Activated T-cell treated with anti-CD3 and anti-CD28 coated beads, Interleukin-2, amount 50 U/mL, for 48 hours (primary cell): ENCODE results near the gene LIN37.

ENCODE experiments used
- DNase-seq, 2 experiments: peaks; one replicate each; pipeline ENCODE4 v3.0.0-alpha.2; 2020

Gene LIN37

GRCh38 chr19:35736913-35737886 is 11.2 kb upstream of the LIN37 start:
- DNase-seq: peak in 1 of 2 experiments; percentile 51

- DNase-seq: no peak
These were observed 10.1 kb upstream of the LIN37 start for GRCh38 chr19:35738021-35738886.

- no peak for DNase-seq
These were observed 9.5 kb upstream of the LIN37 start for GRCh38 chr19:35738887-35739229.

GRCh38 chr19:35739275-35740107 is 8.9 kb upstream of the LIN37 start:
- no peak for DNase-seq

GRCh38 chr19:35740108-35740422 is 8.3 kb upstream of the LIN37 start:
- DNase-seq: no peak

GRCh38 chr19:35740423-35741202 is 7.8 kb upstream of the LIN37 start:
- peak; percentile 97 for DNase-seq

GRCh38 chr19:35741203-35741515 is 7.2 kb upstream of the LIN37 start:
- no peak for DNase-seq

GRCh38 chr19:35742121-35742724 is 6.2 kb upstream of the LIN37 start, which contains the start of gene IGFLR1:
Gene IGFLR1 (minus strand): TSS chr19:35742452. CDS start chr19:35741180, 1,272 bp downstream.
- peak; percentile 83 to 84 for DNase-seq

GRCh38 chr19:35743640-35744429 is 4.5 kb upstream of the LIN37 start:
- DNase-seq: no peak

GRCh38 chr19:35744430-35745327 is 3.7 kb upstream of the LIN37 start:
- peak; percentile 95 to 96 for DNase-seq

GRCh38 chr19:35745328-35746086 is 2.9 kb upstream of the LIN37 start, which contains the start of the genes PSENEN and U2AF1L4:
Gene PSENEN (plus strand): TSS chr19:35745651. CDS start chr19:35745931, 280 bp downstream.
Gene U2AF1L4 (minus strand): TSS chr19:35745418. CDS start chr19:35745391, 27 bp downstream.
- DNase-seq: peak; percentile 94 to 96

- DNase-seq: no peak
These were observed 2.3 kb upstream of the LIN37 start for GRCh38 chr19:35746087-35746462.

GRCh38 chr19:35746531-35746930 is 1.8 kb upstream of the LIN37 start:
- no peak for DNase-seq

- DNase-seq: no peak
These were observed 1.8 kb downstream of the LIN37 start for GRCh38 chr19:35750167-35750566.

- DNase-seq: no peak
These were observed 3.7 kb downstream of the LIN37 start for GRCh38 chr19:35751839-35752745.

GRCh38 chr19:35752746-35753350 is 4.5 kb downstream of the LIN37 start:
- no peak for DNase-seq
